A673 (cell line): ENCODE measurements around the gene CIAO3. TPM values are rescaled to one million over a fixed set of nuclear protein-coding genes. Genes with fewer than 3 reads are reported as not detected.

Experiments
- BruUV-seq: library from RNA; stranded (reverse); fragments of 400-500 nt; replicated peaks from 2 replicates; lab custom pipeline; 2021; lab: Mats Ljungman, UMichigan
- CTCF ChIA-PET: fragments of 300-600 bp; sonication (Branson Sonifier 250); formaldehyde crosslinking; loops from one replicate; lab custom pipeline; 2022; ENCODE audit warnings: antibody characterized with exemption; lab: Charles Lee
- POLR2A ChIA-PET: fragments of 300-600 bp; sonication (Branson Sonifier 250); formaldehyde crosslinking; loops from one replicate; lab custom pipeline; 2022; ENCODE audit warnings: antibody characterized with exemption; ENCODE audit not compliant: low non-redundant PET; lab: Charles Lee
- DNase-seq: peaks from one replicate; pipeline ENCODE4 v3.0.0-alpha.2; 2015; ENCODE audit warnings: low spot score
- H3K27ac ChIP-seq: fragments of 200-600 bp; sonication (generic); 2 replicates; pipeline ENCODE4 v1.5.1; 2016; ENCODE audit warnings: mixed run types, low read depth, mild to moderate bottlenecking, mixed read lengths, antibody characterized with exemption, low read length; ENCODE audit not compliant: poor library complexity, severe bottlenecking
- H3K27me3 ChIP-seq: fragments of 200-600 bp; sonication (generic); replicated peaks from 2 replicates; pipeline ENCODE4 v1.6.1; 2017; ENCODE audit warnings: mixed run types, low read depth, mild to moderate bottlenecking, mixed read lengths, antibody characterized with exemption, low read length; ENCODE audit not compliant: insufficient read depth, poor library complexity
- H3K36me3 ChIP-seq: fragments of 200-600 bp; sonication (generic); 2 replicates; pipeline ENCODE4 v1.6.1; 2016; ENCODE audit warnings: mixed run types, mild to moderate bottlenecking, mixed read lengths, antibody characterized with exemption, low read length; ENCODE audit not compliant: insufficient read depth, poor library complexity, severe bottlenecking
- H3K4me1 ChIP-seq: fragments of 200-600 bp; sonication (generic); 2 replicates; pipeline ENCODE4 v1.6.1; 2017; ENCODE audit warnings: mixed run types, mild to moderate bottlenecking, mixed read lengths, antibody characterized with exemption, low read length; ENCODE audit not compliant: insufficient read depth, poor library complexity, severe bottlenecking
- H3K4me3 ChIP-seq: fragments of 200-600 bp; sonication (generic); 2 replicates; pipeline ENCODE4 v1.5.1; 2016; ENCODE audit warnings: low read depth, mixed run types, mild to moderate bottlenecking, mixed read lengths, low read length; ENCODE audit not compliant: poor library complexity, severe bottlenecking
- H3K9me3 ChIP-seq: fragments of 200-600 bp; sonication (generic); 2 replicates; pipeline ENCODE4 v1.6.1; 2016; ENCODE audit warnings: mixed run types, low read depth, mild to moderate bottlenecking, mixed read lengths, antibody characterized with exemption, low read length; ENCODE audit not compliant: poor library complexity, severe bottlenecking
- CTCF ChIP-seq: fragments of 300-800, 200-600 bp; sonication (generic); conservative IDR thresholded peaks from 2 replicates; pipeline ENCODE4 v1.5.1; 2017; ENCODE audit warnings: low read depth, mild to moderate bottlenecking, antibody characterized with exemption, low read length, moderate library complexity, mixed read lengths
- EZH2 ChIP-seq: fragments of 200-600 bp; sonication (generic); IDR thresholded peaks from 2 replicates; pipeline ENCODE4 v1.6.1; 2017; ENCODE audit warnings: borderline replicate concordance, low read depth, mild to moderate bottlenecking, mixed read lengths, antibody characterized with exemption, low read length; ENCODE audit not compliant: poor library complexity, severe bottlenecking
- intact Hi-C: fragments of 100-400 bp; cut with micrococcal nuclease; formaldehyde crosslinking; loops from one replicate; pipeline ENCODE4 v1.10.0; 2022; ENCODE audit not compliant: unreplicated experiment
- total RNA-seq: library from RNA; stranded (reverse); gene quantifications from 2 replicates; pipeline ENCODE4 v1.2.3, GENCODE V29; 2021

Gene CIAO3
- total RNA-seq, 1 experiment from 2014 or later: 48.4 TPM

GRCh38 chr16:752007-752312 is 11.2 kb upstream of the CIAO3 start:
- H3K4me1 ChIP-seq: no peaks in the 10 kb centered on the region
- no TSS peak for BruUV-seq
- intact Hi-C loops: no loop called here
- H3K9me3 ChIP-seq: no peaks in the 10 kb centered on the region
- no peak overlapping the region for H3K4me3 ChIP-seq
- ChIA-PET CTCF (no interaction called here), POLR2A (no interaction called here)
- no peaks in the 10 kb centered on the region for H3K27me3 ChIP-seq
- no peak for DNase-seq
- no peak overlapping the region for H3K27ac ChIP-seq
- TF ChIP-seq CTCF (no peak), EZH2 (no peak)
- H3K36me3 ChIP-seq: no peaks in the 10 kb centered on the region

- ChIA-PET POLR2A (no interaction called here), CTCF (no interaction called here)
- no peaks in the 10 kb centered on the region for H3K4me1 ChIP-seq
- no peak for TF ChIP-seq EZH2
- TF ChIP-seq CTCF: no peak
- no peak for DNase-seq
- no peaks in the 10 kb centered on the region for H3K36me3 ChIP-seq
- no peaks in the 10 kb centered on the region for H3K9me3 ChIP-seq
- no TSS peak for BruUV-seq
- no peak overlapping the region for H3K4me3 ChIP-seq
- H3K27ac ChIP-seq: no peak overlapping the region
- H3K27me3 ChIP-seq: no peaks in the 10 kb centered on the region
- intact Hi-C loops: no loop called here
Observed at GRCh38 chr16:751152-752006, 10.6 kb upstream of the CIAO3 start.

- no peaks in the 10 kb centered on the region for H3K36me3 ChIP-seq
- POLR2A ChIA-PET: no interaction called here
- DNase-seq: no peak
- H3K27ac ChIP-seq: no peak overlapping the region
- CTCF ChIA-PET: no interaction called here
- no peak overlapping the region for H3K4me3 ChIP-seq
- TF ChIP-seq EZH2: no peak
- TF ChIP-seq CTCF: no peak
- intact Hi-C loops: no loop called here
- H3K9me3 ChIP-seq: no peaks in the 10 kb centered on the region
- no peaks in the 10 kb centered on the region for H3K4me1 ChIP-seq
- no TSS peak for BruUV-seq
- H3K27me3 ChIP-seq: no peaks in the 10 kb centered on the region
Observed at GRCh38 chr16:750485-750884, 9.7 kb upstream of the CIAO3 start.
